Activated CD8-positive, alpha-beta T cell treated with anti-CD3 and anti-CD28 coated beads for 36 hours (primary cell): Measurements from ENCODE around the gene GRID1. TPM values are rescaled to one million over a fixed set of nuclear protein-coding genes. Genes with fewer than 3 reads are reported as not detected.

ENCODE experiments used
- ATAC-seq: fragments of 200-7000 bp; cut with Tn5 transposase; one replicate; pipeline ENCODE4 v1.10.0; 2021; ENCODE audit warnings: mild to moderate bottlenecking, moderate library complexity
- CTCF ChIA-PET: fragments of 350-600 bp; sonication (Branson Sonifier 250); formaldehyde crosslinking; loops from one replicate; lab custom pipeline; 2021; ENCODE audit warnings: antibody characterized with exemption; lab: Charles Lee
- POLR2A ChIA-PET: fragments of 350-600 bp; sonication (Branson Sonifier 250); formaldehyde crosslinking; loops from one replicate; lab custom pipeline; 2021; ENCODE audit warnings: antibody characterized with exemption; lab: Charles Lee
- DNase-seq: peaks from one replicate; pipeline ENCODE4 v3.0.0-alpha.2; 2020
- H3K27ac Mint-ChIP-seq: one replicate; pipeline ENCODE4 v1.8.0; 2021; ENCODE audit warnings: mild to moderate bottlenecking, mixed read lengths
- H3K27me3 Mint-ChIP-seq: one replicate; pipeline ENCODE4 v1.8.0; 2021; ENCODE audit warnings: mixed read lengths
- H3K36me3 Mint-ChIP-seq: one replicate; pipeline ENCODE4 v1.8.0; 2021; ENCODE audit warnings: low read depth, mixed read lengths
- H3K4me1 Mint-ChIP-seq: one replicate; pipeline ENCODE4 v1.8.0; 2021; ENCODE audit warnings: low read depth, mixed read lengths
- H3K4me3 Mint-ChIP-seq: one replicate; pipeline ENCODE4 v1.8.0; 2021; ENCODE audit warnings: mild to moderate bottlenecking, moderate library complexity, mixed read lengths
- H3K9me3 Mint-ChIP-seq: one replicate; pipeline ENCODE4 v1.8.0; 2021; ENCODE audit warnings: mixed read lengths
- CTCF ChIP-seq: fragments of 200-600 bp; IDR thresholded peaks from one replicate; pipeline ENCODE4 v1.8.0; 2022; ENCODE audit warnings: antibody characterized with exemption, mild to moderate bottlenecking
- intact Hi-C: fragments of 100-400 bp; cut with micrococcal nuclease; formaldehyde crosslinking; loops from one replicate; pipeline ENCODE4 v1.10.0; 2022
- total RNA-seq, 2 experiments: library from RNA; stranded (reverse); gene quantifications; one replicate each; pipeline ENCODE4 v1.2.3, GENCODE V29; 2021

GRID1 gene
- total RNA-seq, 2 experiments from 2014 or later, result not detected

- intact Hi-C loops, result no loop called here
- Mint-ChIP-seq H3K9me3 (no peaks in the 10 kb centered on the region), H3K36me3 (no peaks in the 10 kb centered on the region), H3K27ac (no peak overlapping the region), H3K27me3 (peaks cover 2% of the 10 kb centered on the region), H3K4me1 (no peaks in the 10 kb centered on the region), H3K4me3 (no peak overlapping the region)
- CTCF ChIA-PET, result no interaction called here
- ATAC-seq (no peak), DNase-seq (no peak)
- POLR2A ChIA-PET, result no interaction called here
- TF ChIP-seq CTCF, result no peak
Observed at GRCh38 chr10:86064219-86064618, 302.4 kb downstream of the GRID1 start.

- ChIA-PET CTCF (no interaction called here), POLR2A (no interaction called here)
- ATAC-seq, result no peak
- Mint-ChIP-seq H3K4me1 (no peaks in the 10 kb centered on the region), H3K36me3 (no peaks in the 10 kb centered on the region), H3K4me3 (no peak overlapping the region), H3K27ac (no peak overlapping the region), H3K27me3 (peaks cover 6% of the 10 kb centered on the region), H3K9me3 (no peaks in the 10 kb centered on the region)
- TF ChIP-seq CTCF, result no peak
- no peak for DNase-seq
- intact Hi-C loops, result no loop called here
Observed at GRCh38 chr10:86063341-86063740, 303.3 kb downstream of the GRID1 start.

- TF ChIP-seq CTCF, result no peak
- ChIA-PET POLR2A (no interaction called here), CTCF (interaction anchor here (0.6 kb wide), 1 partner anchor 20 kb away, joined by 3 read pairs; no protein-coding TSS in a partner anchor)
- DNase-seq (no peak), ATAC-seq (no peak)
- H3K27ac Mint-ChIP-seq, result no peak overlapping the region
- H3K9me3 Mint-ChIP-seq, result no peaks in the 10 kb centered on the region
- H3K36me3 Mint-ChIP-seq, result no peaks in the 10 kb centered on the region
- peaks cover 4% of the 10 kb centered on the region for H3K27me3 Mint-ChIP-seq
- H3K4me1 Mint-ChIP-seq, result no peaks in the 10 kb centered on the region
- intact Hi-C loops, result no loop called here
- no peak overlapping the region for H3K4me3 Mint-ChIP-seq
Observed at GRCh38 chr10:86062647-86063145, 303.9 kb downstream of the GRID1 start.

DNA sequence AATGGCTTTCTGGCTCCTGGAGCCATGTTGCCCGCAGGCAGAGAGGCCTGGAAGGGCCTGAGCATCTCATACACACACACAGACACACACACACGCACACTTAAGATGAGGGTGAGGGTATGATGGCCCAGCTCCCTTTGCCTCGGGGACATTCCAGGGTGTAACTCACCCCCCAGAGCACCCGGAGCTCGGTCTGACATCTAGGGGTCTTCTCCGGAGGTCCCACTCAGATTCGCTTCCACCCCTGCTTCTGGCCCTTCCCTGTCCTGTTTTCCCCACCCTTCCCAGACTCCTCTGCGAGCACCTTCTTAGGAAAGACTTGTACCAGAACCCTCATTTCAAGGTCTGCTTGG, 304.4 kb downstream of the GRID1 start:
- Mint-ChIP-seq H3K4me3 (no peak overlapping the region), H3K9me3 (no peaks in the 10 kb centered on the region), H3K27ac (no peak overlapping the region), H3K4me1 (no peaks in the 10 kb centered on the region), H3K27me3 (peaks cover 4% of the 10 kb centered on the region), H3K36me3 (no peaks in the 10 kb centered on the region)
- ChIA-PET CTCF (interaction anchor here (0.6 kb wide), 1 partner anchor 20 kb away, joined by 3 read pairs; no protein-coding TSS in a partner anchor), POLR2A (no interaction called here)
- no peak for DNase-seq
- intact Hi-C loops, result no loop called here
- TF ChIP-seq CTCF, result no peak
- no peak for ATAC-seq

GRCh38 chr10:86061278-86062197, 305.1 kb downstream of the GRID1 start:
- no peak overlapping the region for H3K4me3 Mint-ChIP-seq
- peaks cover 4% of the 10 kb centered on the region for H3K27me3 Mint-ChIP-seq
- no peaks in the 10 kb centered on the region for H3K36me3 Mint-ChIP-seq
- H3K27ac Mint-ChIP-seq, result no peak overlapping the region
- POLR2A ChIA-PET, result no interaction called here
- no peaks in the 10 kb centered on the region for H3K4me1 Mint-ChIP-seq
- no peak for TF ChIP-seq CTCF
- intact Hi-C loops, result no loop called here
- CTCF ChIA-PET, result no interaction called here
- DNase-seq (no peak), ATAC-seq (no peak)
- H3K9me3 Mint-ChIP-seq, result no peaks in the 10 kb centered on the region
